Ovary (tissue), 3 donors: Measurements from ENCODE around the gene ABLIM1.

Experiments used
- CTCF ChIP-seq, 3 donors: fragments of 450-650 bp in 2 of 3; fragments of 200-600 bp in 1 of 3; IDR thresholded peaks; one replicate each; pipeline versions ENCODE4 v1.5.1 to v1.8.0; 2016 to 2022; ENCODE audit warnings: antibody characterized with exemption in 3 of 3, mild to moderate bottlenecking in 1 of 3
- POLR2A ChIP-seq: fragments of 450-650 bp; IDR thresholded peaks from one replicate; pipeline ENCODE4 v1.6.1; 2017; ENCODE audit warnings: antibody characterized with exemption, mild to moderate bottlenecking, moderate library complexity
- donor health status: DM: no; HTN: no; CAD: no.

DNA sequence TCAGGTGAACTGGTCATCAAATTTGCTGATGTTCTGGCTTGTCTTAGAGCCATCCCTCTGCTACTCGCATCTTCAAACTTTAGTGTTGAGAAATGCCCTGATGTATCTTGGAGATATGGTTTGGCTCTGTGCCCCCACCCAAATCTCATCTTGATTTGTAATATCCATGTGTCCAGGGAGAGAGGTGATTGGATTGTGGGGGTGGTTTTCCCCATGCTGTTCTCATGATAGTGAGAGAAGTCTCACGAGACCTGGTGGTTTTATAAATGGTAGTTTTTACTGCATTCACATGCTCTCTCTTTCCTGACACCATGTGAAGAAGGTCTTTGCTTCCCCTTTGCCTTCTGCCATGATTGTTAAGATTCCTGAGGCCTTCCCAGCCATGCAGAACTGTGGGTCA, 179.8 kb downstream of the ABLIM1 start:
- no peak for TF ChIP-seq CTCF (IDR thresholded peaks at IDR 0.05)
- no peak for TF ChIP-seq POLR2A
